CD4-positive, alpha-beta T cell treated with Interferon alpha-2 for 1 hour (primary cell): ENCODE measurements around the gene GALP.
"Not testable (repeated sequence)": the region's sequence is repeated elsewhere in the genome, so short reads cannot be mapped to it uniquely, and the experiment has no call there.

ENCODE experiments used
- DNase-seq, 2 donors: peaks; one replicate each; pipeline ENCODE4 v3.0.0-alpha.2; 2020 to 2022

GALP gene

DNA sequence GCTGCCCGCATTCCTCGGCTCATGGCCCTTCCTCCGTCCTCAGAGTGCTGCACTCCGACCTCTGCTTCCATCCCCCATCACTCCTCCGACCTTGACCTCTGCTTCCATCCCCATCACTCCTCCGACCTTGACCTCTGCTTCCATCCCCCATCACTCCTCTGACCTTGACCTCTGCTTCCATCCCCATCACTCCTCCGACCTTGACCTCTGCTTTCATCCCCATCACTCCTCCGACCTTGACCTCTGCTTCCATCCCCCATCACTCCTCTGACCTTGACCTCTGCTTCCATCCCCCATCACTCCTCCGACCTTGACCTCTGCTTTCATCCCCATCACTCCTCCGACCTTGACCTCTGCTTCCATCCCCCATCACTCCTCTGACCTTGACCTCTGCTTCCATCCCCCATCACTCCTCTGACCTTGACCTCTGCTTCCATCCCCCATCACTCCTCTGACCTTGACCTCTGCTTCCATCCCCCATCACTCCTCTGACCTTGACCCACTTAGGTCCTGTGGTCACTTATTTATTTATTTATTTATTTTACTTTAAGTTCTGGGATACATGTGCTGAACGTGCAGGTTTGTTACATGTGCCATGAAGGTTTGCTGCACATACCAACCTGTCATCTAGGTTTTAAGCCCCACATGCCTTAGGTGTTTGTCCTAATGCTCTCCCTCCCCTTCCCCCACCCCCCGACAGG lies 26.7 kb upstream of the GALP start:
- DNase-seq = not testable (repeated sequence)

DNA sequence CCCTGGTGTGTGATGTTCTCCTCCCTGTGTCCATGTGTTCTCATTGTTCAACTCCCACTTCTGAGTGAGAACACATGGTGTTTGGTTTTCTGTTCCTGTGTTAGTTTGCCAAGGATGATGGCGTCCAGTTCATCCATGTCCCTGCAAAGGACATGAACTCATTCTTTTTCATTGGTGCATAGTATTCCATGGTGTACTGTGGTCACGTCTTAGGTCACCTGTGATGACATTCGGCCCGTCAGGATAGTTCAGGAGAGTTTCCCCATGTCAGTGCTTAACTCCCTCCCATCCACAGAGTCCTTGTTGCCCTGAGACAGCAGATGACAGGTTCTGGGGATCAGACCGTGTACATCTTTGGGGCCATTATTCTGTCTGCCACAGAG lies 26.2 kb upstream of the GALP start:
- no peak for DNase-seq

DNA sequence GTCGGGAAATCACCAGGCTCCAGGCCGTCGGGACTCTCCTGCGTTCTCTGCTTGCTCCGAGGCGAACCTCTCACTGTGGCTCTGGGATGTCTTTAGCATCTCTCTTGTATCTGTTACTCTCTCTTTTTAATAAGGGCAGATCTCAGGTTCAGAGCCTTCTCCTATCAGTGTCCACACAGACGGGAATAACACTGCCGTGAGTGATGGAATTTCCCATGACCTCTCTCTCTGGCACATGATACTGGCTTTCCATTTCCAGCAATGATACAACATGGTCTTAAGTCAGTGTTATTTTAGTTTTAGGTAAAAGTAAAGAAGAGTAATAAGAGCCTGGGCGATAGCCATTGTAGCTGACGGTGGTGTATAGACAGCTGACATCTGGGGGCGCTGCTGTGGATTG lies 25.4 kb upstream of the GALP start:
- DNase-seq = no peak

DNA sequence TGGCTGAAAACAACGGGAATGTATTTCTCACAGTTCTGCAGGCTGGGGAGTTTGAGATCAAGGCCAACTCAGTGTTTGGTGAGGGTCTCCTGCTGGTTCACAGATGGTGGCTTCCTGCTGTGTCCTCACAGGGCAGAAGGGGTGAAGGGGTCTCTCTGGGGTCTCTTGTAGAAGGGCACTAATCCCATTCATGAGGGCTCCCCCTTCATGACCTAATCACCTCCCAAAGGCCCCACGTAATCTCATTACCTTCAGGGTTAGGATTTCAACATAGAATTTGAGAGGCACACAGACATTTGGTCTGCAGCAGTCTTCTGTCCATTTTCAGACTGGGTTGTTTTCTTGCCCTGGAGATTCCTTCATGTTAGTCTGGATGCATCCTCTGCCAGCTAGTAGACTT lies 23.2 kb upstream of the GALP start:
- no peak for DNase-seq

DNA sequence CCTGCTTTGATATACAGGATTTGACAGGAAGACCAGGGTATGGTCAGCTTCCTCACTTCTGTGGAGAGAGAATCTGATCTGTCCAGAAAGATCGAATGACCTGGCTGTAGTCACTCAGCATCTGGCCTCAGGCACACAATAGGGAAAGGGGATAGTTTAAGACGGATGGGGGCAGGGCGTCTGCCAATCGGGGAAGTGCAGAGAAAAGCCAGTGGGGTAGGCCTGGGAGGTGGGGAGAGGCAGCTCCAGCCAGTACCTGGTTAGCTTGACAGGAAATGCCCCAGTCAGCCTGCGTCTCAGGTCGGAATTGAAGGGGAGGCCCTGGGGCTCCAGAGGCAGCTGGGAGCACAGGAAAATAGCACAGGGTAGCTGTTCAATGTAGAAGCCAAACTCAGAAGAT lies 22.3 kb upstream of the GALP start:
- DNase-seq = no peak

DNA sequence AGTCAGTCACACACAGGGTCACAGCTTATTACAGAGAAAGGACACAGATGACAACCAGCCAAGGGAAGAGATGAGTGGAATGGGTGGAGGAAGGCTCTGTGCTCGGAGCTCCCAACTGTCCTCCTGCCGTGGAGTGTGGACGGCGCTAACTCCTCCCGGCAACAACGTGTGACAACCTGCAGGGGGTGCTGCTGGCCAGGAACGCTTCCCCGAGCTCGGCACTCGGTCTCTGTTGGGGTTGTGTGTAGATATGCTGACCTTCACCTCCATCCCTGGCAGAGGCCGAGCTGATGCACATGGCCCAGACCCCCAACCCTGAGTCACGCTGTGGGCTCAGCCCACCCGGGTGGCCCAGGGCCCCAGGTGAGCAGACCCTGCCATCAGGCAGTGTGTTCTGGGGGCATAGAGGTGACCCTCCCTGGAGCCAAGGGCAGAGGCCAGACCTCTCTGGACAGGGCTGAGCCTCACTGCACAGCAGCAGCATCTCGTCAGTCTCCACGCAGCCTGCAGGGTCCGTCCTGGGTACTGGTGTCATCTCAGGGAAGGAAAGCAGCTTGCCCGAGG lies 20.6 kb upstream of the GALP start:
- DNase-seq = no peak

DNA sequence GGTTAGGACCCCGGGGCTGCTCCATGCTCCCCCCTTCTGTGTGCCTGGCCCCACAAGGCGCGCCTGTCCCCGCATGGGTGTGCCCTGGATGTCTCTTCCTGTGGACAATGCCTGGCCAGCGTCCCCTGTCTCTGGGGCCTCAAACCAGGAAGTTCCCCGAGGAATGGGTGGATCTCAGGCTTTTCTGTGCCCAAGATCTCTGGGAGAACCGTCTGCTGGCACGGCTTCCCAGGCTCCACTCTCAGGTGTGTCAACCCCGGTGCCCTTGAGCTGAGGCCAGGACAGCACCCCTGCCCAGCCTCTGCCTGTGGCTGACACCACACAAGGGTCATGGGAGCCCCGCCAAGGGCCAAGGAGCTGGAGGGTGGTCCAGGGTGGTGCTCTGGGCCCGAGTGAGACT lies 19.0 kb upstream of the GALP start:
- no peak for DNase-seq

DNA sequence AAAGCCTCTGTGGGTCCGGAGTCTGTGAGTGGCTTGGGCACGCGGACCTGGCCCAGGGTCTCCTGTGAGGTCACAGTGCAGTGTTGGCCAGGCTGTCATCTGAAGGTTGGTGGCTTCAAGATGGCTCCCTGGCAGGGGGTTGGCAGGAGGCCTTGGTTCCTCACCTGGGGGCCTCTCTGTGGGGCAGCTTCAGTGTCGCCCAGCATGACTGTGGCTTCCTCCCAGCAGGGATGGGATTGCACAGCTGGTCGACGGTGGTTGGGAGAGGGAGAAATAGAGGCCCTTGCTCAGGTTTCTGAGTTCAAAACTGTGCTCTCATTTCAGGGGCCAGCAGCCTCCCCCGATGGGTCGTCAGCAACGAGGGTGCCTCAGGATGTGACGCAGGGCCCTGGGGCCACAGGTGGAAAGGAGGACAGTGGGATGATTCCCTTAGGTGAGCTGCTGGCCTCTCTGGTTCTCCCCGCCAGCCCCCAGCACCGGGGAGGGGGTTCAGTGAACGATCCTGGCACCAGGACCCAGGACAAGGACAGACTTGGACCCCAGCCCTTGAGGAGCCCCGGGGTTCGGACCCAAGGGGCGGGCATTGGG lies 17.5 kb upstream of the GALP start:
- no peak for DNase-seq

DNA sequence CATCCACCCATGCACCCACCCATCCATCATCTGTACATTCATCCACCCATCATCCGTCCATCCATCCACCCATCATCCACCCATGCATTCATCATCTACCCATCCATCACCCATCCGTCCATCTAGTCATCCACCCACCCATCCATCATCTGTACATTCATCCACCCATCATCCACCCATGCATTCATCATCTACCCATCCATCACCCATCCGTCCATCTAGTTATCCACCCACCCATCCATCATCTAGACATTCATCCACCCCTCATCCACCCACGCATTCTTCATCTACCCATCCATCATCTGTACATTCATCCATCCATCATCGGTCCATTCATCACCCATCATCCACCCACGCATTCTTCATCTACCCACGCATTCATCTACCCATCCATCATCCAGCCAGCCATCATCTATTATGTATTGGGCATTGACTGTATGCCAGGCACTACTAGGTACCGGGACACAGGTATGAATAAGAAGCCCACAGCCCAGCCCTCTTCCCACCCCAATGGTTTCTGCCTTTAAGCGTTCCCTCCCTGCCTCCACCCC lies 16.7 kb upstream of the GALP start:
- no peak for DNase-seq

DNA sequence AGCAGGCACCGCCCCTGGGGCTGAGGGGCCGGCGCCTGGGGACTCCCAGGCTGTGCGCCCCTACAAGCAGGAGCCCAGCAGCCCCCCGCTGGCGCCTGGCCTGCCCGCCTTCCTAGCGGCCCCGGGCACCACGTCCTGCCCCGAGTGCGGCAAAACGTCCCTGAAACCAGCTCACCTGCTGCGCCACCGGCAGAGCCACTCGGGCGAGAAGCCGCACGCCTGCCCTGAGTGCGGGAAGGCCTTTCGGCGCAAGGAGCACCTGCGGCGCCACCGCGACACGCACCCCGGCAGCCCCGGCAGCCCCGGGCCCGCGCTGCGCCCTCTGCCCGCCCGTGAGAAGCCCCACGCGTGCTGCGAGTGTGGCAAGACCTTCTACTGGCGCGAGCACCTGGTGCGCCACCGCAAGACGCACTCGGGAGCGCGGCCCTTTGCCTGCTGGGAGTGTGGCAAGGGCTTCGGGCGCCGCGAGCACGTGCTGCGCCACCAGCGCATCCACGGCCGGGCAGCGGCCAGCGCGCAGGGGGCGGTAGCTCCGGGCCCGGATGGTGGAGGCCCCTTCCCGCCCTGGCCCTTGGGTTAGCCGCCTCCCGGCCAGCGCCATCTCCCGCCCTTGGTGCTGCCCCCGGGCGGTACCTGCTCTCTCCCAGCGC lies 16.1 kb upstream of the GALP start:
- no peak for DNase-seq

DNA sequence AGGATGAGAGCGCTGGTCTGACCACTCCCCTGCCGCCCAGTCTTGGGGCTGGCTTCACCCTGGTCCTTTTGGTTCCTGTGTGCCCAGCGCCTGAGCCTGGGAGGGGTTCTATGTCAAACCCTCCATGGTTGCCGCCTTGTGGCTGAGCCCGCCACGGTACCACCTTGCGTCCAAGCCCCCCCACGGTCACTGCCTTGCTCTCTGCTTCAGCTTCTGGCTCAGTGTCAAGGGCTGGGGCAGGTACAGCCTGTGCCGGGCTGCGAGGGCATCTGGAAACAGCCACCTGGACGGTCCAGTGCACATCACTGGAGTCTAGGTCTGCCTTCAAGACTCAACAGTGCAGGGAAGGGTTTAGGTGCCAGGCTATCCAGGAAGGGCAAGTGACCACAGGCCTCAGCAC lies 14.3 kb upstream of the GALP start:
- no peak for DNase-seq

DNA sequence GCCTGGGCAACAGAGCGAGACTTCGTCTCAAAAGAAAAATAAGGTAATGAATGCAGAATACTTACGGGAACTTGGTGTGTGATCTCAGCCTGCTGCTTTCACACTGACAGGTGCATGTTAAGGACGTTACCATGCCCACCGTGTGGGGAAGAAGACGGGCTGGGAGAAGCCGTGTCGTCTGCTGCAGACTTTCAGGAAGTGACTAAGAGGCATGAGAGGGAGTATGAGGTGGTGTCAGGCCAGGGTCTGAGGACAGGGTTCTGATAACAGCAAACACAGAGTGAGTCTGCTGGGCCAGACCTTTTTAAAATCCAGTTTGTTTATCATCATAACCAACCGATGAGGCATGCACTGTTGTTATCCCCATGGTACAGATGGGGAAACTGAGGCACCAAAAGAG lies 13.6 kb upstream of the GALP start:
- DNase-seq = no peak

DNA sequence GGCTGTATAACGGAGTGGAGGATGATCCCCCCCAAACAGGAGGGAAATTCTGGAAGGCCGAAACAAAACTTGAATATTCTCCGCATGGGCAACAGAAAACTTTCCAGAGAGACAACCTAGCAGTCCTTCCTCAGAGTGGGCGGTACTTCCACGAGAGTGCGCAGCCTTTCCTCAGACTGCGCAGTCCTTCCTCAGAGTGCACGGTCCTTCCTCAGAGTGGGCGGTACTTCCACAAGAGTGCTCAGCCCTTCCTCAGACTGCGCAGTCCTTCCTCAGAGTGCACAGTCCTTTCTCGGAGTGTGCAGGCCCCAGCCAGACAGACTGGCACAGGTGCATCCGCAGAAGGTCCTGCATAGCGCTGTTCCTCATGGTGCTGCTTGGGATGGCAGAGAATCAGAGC lies 12.7 kb upstream of the GALP start:
- DNase-seq = no peak

DNA sequence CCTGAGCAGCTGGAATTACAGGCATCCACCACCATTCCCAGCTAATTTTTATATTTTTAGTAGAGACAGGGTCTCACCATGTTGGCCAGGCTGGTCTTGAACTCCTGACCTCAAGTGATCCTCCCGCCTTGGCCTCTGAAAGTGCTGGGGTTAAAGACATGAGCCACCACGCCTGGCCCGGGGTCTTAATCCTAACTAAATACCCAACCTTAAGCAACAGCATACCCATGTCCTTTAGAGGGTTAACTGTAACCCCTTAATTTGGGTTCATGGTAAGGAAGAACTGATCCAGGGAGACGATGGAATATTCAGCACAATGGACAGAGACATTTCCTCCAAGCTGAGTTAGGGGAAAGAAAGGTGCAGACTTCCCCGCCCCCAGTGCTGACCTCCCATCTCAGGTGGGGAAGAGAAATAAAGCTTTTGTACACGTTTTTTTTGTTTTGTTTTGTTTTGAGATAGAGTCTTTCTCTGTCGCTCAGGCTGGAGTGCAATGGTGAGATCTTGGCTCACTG lies 8.7 kb upstream of the GALP start:
- DNase-seq = no peak

DNA sequence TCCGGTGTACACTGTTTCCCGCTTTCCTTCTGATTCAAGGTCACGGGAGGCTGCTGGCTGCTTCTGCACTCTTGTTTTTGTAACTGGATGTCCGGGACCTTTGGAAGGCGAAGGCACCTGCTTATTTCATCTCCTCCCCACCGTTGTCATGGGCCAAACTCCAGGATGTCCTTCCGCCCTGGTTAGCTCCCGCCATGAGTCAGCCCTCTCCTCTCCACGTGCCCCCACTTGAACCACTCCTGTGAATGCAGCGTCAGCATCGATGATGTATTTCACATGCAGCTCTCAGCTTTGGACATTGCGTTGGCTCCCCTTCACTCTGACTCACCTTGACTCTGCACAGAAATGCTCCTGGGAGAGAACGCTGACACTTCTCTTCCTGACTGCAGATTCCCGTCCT lies 5.5 kb upstream of the GALP start:
- no peak for DNase-seq

DNA sequence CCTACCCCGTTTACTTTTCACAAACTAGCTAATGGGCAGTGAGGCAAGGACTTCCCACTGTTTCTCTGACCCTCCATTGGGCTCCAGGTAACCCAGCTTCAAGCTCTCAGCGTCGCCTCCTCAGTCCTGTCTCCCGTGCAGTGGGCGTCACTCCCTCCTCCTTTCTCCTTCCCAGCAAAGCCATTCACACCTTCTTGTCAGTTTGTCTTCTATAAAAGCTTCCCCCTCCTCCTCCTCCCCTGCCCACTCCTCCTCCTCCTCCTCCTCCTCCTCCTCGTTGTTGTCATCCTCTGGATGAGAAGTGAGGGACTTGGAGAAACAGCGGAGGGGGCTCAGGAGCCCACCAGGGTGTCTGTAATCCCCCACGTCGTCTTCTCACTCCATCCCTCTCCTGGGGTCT lies 1.7 kb upstream of the GALP start:
- DNase-seq = no peak

DNA sequence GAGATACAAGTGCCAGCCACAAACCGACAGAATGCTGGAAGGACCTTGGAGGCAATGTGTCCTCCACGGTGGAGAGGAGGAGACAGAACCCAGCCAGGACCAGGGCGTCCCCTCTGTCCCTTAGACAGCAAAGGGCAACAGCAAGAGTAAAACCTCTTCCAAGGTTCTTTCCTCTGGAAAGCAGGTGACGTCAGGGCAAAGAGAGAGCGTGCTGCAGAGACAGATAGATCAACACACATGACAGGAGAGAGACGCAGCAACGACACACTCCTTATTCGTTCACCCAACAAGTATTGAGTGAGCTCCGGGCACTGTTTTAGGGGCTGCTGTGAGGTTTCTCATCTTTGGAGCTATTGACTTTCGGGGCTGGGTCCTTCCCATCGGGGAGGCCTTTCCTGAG lies 1.3 kb upstream of the GALP start:
- no peak for DNase-seq

DNA sequence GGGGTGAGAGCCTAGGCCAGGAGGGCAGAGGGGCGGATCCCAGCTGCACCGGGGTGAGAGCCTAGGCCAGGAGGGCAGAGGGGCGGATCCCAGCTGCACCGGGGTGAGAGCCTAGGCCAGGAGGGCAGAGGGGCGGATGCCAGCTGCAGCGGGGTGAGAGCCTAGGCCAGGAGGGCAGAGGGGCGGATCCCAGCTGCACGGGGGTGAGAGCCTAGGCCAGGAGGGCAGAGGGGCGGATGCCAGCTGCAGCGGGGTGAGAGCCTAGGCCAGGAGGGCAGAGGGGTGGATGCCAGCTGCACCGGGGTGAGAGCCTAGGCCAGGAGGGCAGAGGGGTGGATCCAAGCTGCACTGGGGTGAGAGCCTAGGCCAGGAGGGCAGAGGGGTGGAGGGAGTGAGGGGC lies 502 bp downstream of the GALP start:
- not testable (repeated sequence) for DNase-seq

DNA sequence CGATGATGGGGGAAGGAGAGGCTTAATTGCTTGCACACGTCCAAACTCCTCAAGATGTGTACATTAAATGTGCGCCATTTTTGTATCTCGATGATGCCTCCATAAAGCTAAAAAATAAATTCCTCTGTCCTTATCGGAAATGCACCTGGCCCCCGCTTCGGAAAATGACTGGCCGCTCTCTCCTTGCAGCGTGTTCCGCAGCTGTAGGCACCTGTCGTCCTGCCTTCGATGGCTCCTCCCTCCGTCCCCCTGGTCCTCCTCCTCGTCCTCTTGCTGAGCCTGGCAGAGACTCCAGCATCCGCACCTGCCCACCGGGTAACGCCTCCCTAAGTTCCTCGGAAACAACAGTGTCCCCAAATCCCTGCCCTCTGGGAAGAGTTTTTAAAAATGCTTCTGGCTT lies 1.1 kb downstream of the GALP start:
- DNase-seq = no peak

DNA sequence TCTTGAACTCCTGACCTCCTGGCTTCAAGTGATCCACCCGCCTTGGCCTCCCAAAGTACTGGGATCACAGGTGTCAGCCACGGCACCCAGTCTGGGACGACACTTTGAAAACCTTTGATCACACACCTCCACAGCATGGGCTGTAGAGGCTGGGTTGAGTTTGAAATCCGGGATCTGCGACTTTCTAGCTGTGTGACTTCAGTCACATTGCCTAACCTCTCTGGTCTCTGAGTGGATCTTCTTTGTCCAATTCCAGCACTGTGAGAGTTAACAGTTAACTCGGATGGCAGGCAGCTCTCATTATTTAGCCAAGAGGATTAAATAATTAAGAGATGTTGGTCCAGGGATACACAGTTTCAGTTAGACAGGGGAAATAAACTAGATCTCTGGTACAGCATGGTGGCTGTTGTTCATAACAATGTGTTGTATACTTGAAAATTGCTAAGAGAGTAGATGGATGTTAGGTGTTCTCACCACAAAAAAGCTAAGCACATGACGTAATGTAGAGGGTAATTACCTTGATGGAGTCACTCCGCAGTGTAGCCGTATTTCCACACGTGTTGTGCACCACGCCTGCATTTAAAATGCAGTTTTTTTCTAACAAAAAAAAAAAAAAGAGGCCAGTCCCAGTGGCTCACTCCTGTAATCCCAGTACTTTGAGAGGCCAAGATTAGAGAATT lies 1.9 kb downstream of the GALP start:
- DNase-seq = no peak

DNA sequence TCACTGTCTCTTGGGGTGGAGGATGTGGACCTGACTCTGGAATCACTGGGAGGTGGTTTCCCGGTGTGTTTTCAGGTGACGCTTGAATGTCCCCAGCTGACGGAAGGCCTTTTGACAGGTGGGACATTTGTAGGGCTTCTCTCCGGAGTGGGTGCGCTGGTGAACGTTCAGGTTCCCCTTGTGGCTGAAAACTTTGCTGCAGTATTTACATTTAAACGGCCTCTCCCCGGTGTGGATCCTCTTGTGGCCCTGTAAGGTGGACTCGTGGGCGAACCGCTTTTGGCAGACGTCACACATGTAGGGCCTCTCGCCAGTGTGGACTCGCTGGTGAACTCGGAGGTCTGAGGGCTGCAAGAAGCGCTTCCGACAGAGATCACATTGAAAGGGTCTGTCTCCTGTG lies 14.0 kb downstream of the GALP start:
- DNase-seq = no peak

DNA sequence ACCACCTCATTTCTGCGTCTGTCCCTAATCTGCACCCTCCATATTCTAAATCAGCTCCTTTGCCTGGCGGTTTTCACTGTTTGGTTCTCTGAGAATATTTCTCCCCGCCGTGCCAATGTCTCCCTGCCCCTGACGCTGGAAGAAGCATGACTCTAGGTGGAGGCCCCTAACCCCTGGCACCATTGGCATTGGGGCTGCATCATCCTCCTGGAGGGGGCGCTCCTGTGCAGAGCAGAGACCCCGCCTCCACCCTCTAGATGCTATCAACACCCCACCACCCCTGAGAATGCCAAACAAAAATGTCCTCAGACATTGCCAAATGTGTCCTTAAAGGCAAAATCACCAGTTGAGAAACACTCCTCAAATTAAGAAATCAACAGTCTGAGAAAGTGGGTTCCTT lies 15.3 kb downstream of the GALP start:
- DNase-seq = no peak

DNA sequence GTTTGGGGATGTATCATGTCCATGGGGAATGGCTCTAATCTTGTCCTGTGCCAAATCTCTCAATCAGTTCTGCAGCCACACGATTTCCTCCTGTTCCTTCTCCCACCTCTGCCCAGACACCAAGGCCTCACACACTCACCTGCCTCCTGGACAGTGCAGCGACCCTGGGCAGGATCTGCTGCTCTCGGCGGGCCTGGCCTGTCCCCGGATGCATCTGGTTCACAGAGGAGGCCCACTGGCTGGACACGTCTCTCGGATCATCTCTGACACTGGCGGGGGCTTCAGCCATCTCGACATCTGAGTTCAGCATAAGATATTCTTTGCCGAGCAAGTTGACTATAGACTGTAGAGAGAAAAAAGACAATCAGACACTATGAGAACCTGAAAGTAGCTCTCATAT lies 15.9 kb downstream of the GALP start:
- DNase-seq = no peak
